HG03342 (cell line): Measurements from ENCODE around the gene SF3A1.
"Not testable (repeated sequence)": the region's sequence is repeated elsewhere in the genome, so short reads cannot be mapped to it uniquely, and the experiment has no call there.

Experiments used
- ATAC-seq: cut with Tn5 transposase; IDR thresholded peaks from one replicate; pipeline ENCODE4 v1.9.1; 2021; ENCODE audit warnings: mild to moderate bottlenecking, moderate library complexity; ENCODE audit not compliant: unreplicated experiment

SF3A1 gene

GRCh38 chr22:30354644-30355043, 2.0 kb downstream of the SF3A1 start:
- no peak for ATAC-seq

- no peak for ATAC-seq
These were observed 5.5 kb downstream of the SF3A1 start for GRCh38 chr22:30351226-30351625.

GRCh38 chr22:30348809-30349208, 7.9 kb downstream of the SF3A1 start:
- no peak for ATAC-seq

GRCh38 chr22:30348404-30348803, 8.3 kb downstream of the SF3A1 start:
- ATAC-seq, result no peak

GRCh38 chr22:30347255-30347892, 9.3 kb downstream of the SF3A1 start:
- ATAC-seq, result no peak

- ATAC-seq, result no peak
These were observed 12.1 kb downstream of the SF3A1 start for GRCh38 chr22:30344447-30345200.

GRCh38 chr22:30340911-30341685, 15.6 kb downstream of the SF3A1 start:
- no peak for ATAC-seq

GRCh38 chr22:30338802-30339201, 17.9 kb downstream of the SF3A1 start:
- no peak for ATAC-seq

GRCh38 chr22:30338341-30338740, 18.4 kb downstream of the SF3A1 start:
- ATAC-seq, result not testable (repeated sequence)

GRCh38 chr22:30337461-30337778, 19.3 kb downstream of the SF3A1 start:
- no peak for ATAC-seq

- no peak for ATAC-seq
These were observed 19.8 kb downstream of the SF3A1 start for GRCh38 chr22:30336752-30337460.

- no peak for ATAC-seq
These were observed 21.5 kb downstream of the SF3A1 start for GRCh38 chr22:30335236-30335635.

GRCh38 chr22:30334646-30335045, 22.0 kb downstream of the SF3A1 start:
- ATAC-seq, result no peak

- ATAC-seq, result no peak
These were observed 23.0 kb downstream of the SF3A1 start for GRCh38 chr22:30333707-30334087.

- ATAC-seq, result no peak
These were observed 23.5 kb downstream of the SF3A1 start for GRCh38 chr22:30332994-30333706.

- no peak for ATAC-seq
These were observed 24.1 kb downstream of the SF3A1 start for GRCh38 chr22:30332551-30332950.

- ATAC-seq, result no peak
These were observed 28.1 kb downstream of the SF3A1 start for GRCh38 chr22:30328466-30329049.

GRCh38 chr22:30327864-30328345, 28.8 kb downstream of the SF3A1 start:
- no peak for ATAC-seq

- peak; percentile 83 for ATAC-seq
These were observed 29.9 kb downstream of the SF3A1 start, which contains the start of gene TBC1D10A for GRCh38 chr22:30326706-30327362. Gene TBC1D10A (minus strand): TSS chr22:30326941. CDS start chr22:30326881, 60 bp downstream.
